WTC11 (cell line): ENCODE measurements around the gene KRT28. TPM values are rescaled to one million over a fixed set of nuclear protein-coding genes. Genes with fewer than 3 reads are reported as not detected.

Experiments used
- total RNA-seq: library from RNA; stranded (reverse); gene quantifications from 3 replicates; pipeline ENCODE4 v1.2.3, GENCODE V29; 2021

The KRT28 gene
- total RNA-seq, 1 experiment from 2014 or later = not detected

Other genes with a start within 250 kb of the KRT28 start
- gene CCR7, start 234.5 kb downstream of the KRT28 start, total RNA-seq = 0.37 to 0.92 TPM (median 0.57 TPM) in 3 replicates
- gene SMARCE1, start 152.1 kb downstream of the KRT28 start, total RNA-seq = 109 to 114 TPM (median 114 TPM) in 3 replicates
- gene KRT222, start 134.8 kb downstream of the KRT28 start, total RNA-seq = 0.09 to 0.34 TPM (median 0.30 TPM) in 3 replicates
- gene KRT24, start 96.2 kb downstream of the KRT28 start, total RNA-seq = not detected in 3 replicates
- not detected in 3 replicates for gene KRT25, start 44.6 kb downstream of the KRT28 start, total RNA-seq
- not detected in 3 replicates for gene KRT26, start 27.8 kb downstream of the KRT28 start, total RNA-seq
- gene KRT27, start 17.4 kb downstream of the KRT28 start, total RNA-seq = not detected in 3 replicates
- gene KRT10, start 22.7 kb upstream of the KRT28 start, total RNA-seq = 23.2 to 27.6 TPM (median 24.2 TPM) in 3 replicates
- not detected in 3 replicates for gene KRT12, start 67.3 kb upstream of the KRT28 start, total RNA-seq
- 0.21 to 0.42 TPM (median 0.30 TPM) in 3 replicates for gene KRT20, start 85.3 kb upstream of the KRT28 start, total RNA-seq
- not detected in 3 replicates for gene KRT23, start 137.7 kb upstream of the KRT28 start, total RNA-seq
- not detected in 3 replicates for gene KRT39, start 167.0 kb upstream of the KRT28 start, total RNA-seq
- gene KRT40, start 184.4 kb upstream of the KRT28 start, total RNA-seq = not detected in 3 replicates
- not detected in 3 replicates for gene KRTAP3-3, start 194.2 kb upstream of the KRT28 start, total RNA-seq
- not detected in 3 replicates for gene KRTAP3-2, start 199.9 kb upstream of the KRT28 start, total RNA-seq
- not detected in 3 replicates for gene KRTAP3-1, start 209.2 kb upstream of the KRT28 start, total RNA-seq
- gene KRTAP1-5, start 227.2 kb upstream of the KRT28 start, total RNA-seq = not detected in 3 replicates
- gene KRTAP1-4, start 230.2 kb upstream of the KRT28 start, total RNA-seq = not detected in 3 replicates
- not detected in 3 replicates for gene KRTAP1-3, start 234.9 kb upstream of the KRT28 start, total RNA-seq
- gene KRTAP1-1, start 241.5 kb upstream of the KRT28 start, total RNA-seq = not detected in 3 replicates
- not detected in 3 replicates for gene KRTAP2-1, start 247.4 kb upstream of the KRT28 start, total RNA-seq